Thoracic aorta (tissue), 2 donors: ENCODE data around the gene TPSB2. TPM values are rescaled to one million over a fixed set of nuclear protein-coding genes. Genes with fewer than 3 reads are reported as not detected.
"Not testable (repeated sequence)": the region's sequence is repeated elsewhere in the genome, so short reads cannot be mapped to it uniquely, and the experiment has no call there.

ENCODE experiments used
- ATAC-seq: fragments of 150-250 bp; one replicate; pipeline ENCODE4 v1.8.0; 2017; ENCODE audit warnings: low read depth; ENCODE audit not compliant: insufficient number of reproducible peaks, low FRiP score
- DNase-seq: peaks from one replicate; pipeline ENCODE4 v3.0.0-alpha.2; 2020; ENCODE audit warnings: low spot score
- H3K27ac ChIP-seq, 2 donors: fragments of 200-600 bp; sonication (generic); 1 replicate in 1 of 2; 2 replicates in 1 of 2; pipeline ENCODE4 v1.5.1; 2016; ENCODE audit warnings: mild to moderate bottlenecking in 2 of 2, moderate library complexity in 2 of 2
- H3K27me3 ChIP-seq: fragments of 200-600 bp; sonication (generic); replicated peaks from 2 replicates; pipeline ENCODE4 v1.6.0; 2016; ENCODE audit warnings: mild to moderate bottlenecking; ENCODE audit not compliant: insufficient read depth
- H3K36me3 ChIP-seq: fragments of 200-600 bp; sonication (generic); one replicate; pipeline ENCODE4 v1.5.1; 2016
- H3K4me1 ChIP-seq, 2 donors: fragments of 200-600 bp; sonication (generic); 1 replicate in 1 of 2; 2 replicates in 1 of 2; pipeline versions ENCODE4 v1.5.1 to v1.6.0; 2016; ENCODE audit warnings: low read depth in 2 of 2, mild to moderate bottlenecking in 1 of 2; ENCODE audit not compliant: control insufficient read depth in 1 of 2
- H3K4me3 ChIP-seq: fragments of 200-600 bp; sonication (generic); 2 replicates; pipeline ENCODE4 v1.5.1; 2016; ENCODE audit warnings: mild to moderate bottlenecking
- H3K9me3 ChIP-seq: fragments of 200-600 bp; sonication (generic); 2 replicates; pipeline ENCODE4 v1.5.1; 2016
- total RNA-seq, 2 donors: library from RNA; depleted of rRNA; stranded (reverse); fragments of >200 nt; gene quantifications; one replicate each; pipeline versions ENCODE4 v1.1.0 to v1.2.3, GENCODE V29; 2016
- TF ChIP-seq, protein P1 (sequence below): fragments of 200-600 bp; sonication (generic); IDR thresholded peaks from one replicate; pipeline ENCODE4 v1.5.1; 2019; ENCODE audit warnings: antibody characterized with exemption

Gene TPSB2
- total RNA-seq, 2 donors from 2014 or later, result 58.3 to 198 TPM

GRCh38 chr16:1259760-1260068, 29.7 kb upstream of the TPSB2 start:
- TF ChIP-seq, protein P1, sequence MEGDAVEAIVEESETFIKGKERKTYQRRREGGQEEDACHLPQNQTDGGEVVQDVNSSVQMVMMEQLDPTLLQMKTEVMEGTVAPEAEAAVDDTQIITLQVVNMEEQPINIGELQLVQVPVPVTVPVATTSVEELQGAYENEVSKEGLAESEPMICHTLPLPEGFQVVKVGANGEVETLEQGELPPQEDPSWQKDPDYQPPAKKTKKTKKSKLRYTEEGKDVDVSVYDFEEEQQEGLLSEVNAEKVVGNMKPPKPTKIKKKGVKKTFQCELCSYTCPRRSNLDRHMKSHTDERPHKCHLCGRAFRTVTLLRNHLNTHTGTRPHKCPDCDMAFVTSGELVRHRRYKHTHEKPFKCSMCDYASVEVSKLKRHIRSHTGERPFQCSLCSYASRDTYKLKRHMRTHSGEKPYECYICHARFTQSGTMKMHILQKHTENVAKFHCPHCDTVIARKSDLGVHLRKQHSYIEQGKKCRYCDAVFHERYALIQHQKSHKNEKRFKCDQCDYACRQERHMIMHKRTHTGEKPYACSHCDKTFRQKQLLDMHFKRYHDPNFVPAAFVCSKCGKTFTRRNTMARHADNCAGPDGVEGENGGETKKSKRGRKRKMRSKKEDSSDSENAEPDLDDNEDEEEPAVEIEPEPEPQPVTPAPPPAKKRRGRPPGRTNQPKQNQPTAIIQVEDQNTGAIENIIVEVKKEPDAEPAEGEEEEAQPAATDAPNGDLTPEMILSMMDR, result no peak
- DNase-seq, result no peak
- no peaks in the 10 kb centered on the region for H3K36me3 ChIP-seq
- no peak overlapping the region for H3K27ac ChIP-seq
- no peak for ATAC-seq
- H3K4me1 ChIP-seq, result no peaks in the 10 kb centered on the region
- H3K9me3 ChIP-seq, result no peaks in the 10 kb centered on the region
- no peak overlapping the region for H3K4me3 ChIP-seq
- no peaks in the 10 kb centered on the region for H3K27me3 ChIP-seq

DNA sequence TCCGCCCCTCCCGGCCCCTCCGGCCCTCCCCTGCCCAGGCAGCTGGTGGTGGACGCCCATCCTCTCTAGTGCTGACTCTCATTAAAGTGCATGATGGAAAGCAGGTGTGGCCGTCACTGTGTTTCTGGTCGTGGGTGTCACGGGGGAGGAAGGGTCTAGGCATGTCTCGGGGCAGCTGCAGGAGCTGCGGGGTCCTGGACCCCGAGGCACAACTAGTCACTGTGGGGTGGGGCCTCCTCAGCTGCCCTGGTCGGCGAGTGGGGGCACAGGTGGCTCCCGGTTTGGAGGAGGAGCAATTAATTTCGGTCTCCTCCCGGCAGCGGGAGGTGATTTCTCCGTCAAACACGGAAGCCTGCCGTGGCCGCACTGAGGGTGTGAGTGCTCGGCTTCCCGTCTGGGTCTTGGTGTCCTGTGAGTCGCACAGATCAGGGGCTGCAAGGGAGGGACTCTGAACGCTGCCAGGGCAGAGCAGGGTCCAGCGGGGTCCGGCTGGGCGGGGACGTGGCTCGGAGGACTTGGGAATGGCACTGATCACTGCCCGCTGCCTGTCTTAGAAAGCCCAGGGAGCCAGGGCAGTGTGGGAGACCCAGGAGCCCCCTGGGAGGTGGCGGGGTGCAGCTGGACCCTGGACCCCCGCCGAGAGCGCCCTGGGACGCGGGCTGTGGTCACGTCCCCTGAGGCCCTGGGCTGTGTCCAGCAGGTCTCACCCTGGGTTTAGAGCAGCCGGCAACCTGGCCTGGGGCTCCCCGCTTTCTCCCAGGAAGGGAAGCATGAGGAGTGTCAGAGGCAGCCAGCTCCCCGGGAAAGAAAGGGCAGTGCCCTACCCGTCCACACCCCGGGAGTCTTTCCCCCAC, 29.1 kb upstream of the TPSB2 start:
- H3K27me3 ChIP-seq, result no peaks in the 10 kb centered on the region
- H3K4me1 ChIP-seq, result no peaks in the 10 kb centered on the region
- TF ChIP-seq, protein P1, result no peak
- H3K36me3 ChIP-seq, result no peaks in the 10 kb centered on the region
- no peak for ATAC-seq
- H3K9me3 ChIP-seq, result no peaks in the 10 kb centered on the region
- H3K27ac ChIP-seq, result no peak overlapping the region
- H3K4me3 ChIP-seq, result no peak overlapping the region
- no peak for DNase-seq

- Histone ChIP-seq H3K27ac (no peak overlapping the region), H3K4me3 (no peak overlapping the region), H3K9me3 (no peaks in the 10 kb centered on the region), H3K27me3 (no peaks in the 10 kb centered on the region), H3K36me3 (no peaks in the 10 kb centered on the region), H3K4me1 (no peaks in the 10 kb centered on the region)
- TF ChIP-seq, protein P1, result no peak
- ATAC-seq (no peak), DNase-seq (no peak)
Measured at GRCh38 chr16:1258225-1258600, 28.2 kb upstream of the TPSB2 start.

DNA sequence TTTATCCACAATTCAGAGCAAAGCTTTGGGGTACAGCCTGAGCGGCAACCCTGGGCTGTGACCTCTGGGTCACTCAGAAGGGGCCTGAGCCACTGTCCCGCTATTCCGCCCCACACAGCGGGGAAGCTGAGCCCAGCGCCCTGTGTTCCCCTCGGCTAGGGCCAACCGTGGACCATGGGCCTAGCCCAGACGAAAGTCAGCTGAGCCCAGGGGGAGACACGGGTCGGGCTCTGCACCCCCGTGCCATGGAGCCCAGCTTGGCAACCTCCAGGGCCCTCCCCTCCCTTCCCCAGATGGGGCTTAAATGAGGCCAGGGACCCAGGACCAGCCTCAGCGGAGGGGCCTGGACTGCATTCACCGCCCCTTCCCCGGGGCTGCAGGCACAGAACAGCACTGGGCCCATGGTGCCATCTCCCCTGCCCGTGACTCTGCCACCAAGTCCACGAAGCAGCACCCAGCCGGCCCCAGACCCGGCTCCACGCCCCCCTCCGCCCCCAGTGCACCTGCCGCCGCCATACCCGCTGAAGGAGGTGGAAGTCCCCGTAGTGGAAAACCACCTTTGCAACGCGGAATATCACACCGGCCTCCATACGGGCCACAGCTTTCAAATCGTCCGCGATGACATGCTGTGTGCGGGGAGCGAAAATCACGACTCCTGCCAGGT, 27.7 kb upstream of the TPSB2 start:
- no peaks in the 10 kb centered on the region for H3K27me3 ChIP-seq
- DNase-seq, result no peak
- no peak overlapping the region for H3K4me3 ChIP-seq
- ATAC-seq, result no peak
- H3K4me1 ChIP-seq, result no peaks in the 10 kb centered on the region
- no peaks in the 10 kb centered on the region for H3K36me3 ChIP-seq
- TF ChIP-seq, protein P1, result no peak
- H3K27ac ChIP-seq, result no peak overlapping the region
- H3K9me3 ChIP-seq, result no peaks in the 10 kb centered on the region

GRCh38 chr16:1256874-1257322, 26.9 kb upstream of the TPSB2 start:
- H3K9me3 ChIP-seq, result no peaks in the 10 kb centered on the region
- DNase-seq (no peak), ATAC-seq (peak; percentile 24)
- H3K36me3 ChIP-seq, result no peaks in the 10 kb centered on the region
- H3K27ac ChIP-seq, result no peak overlapping the region
- TF ChIP-seq, protein P1, result no peak
- no peaks in the 10 kb centered on the region for H3K27me3 ChIP-seq
- no peaks in the 10 kb centered on the region for H3K4me1 ChIP-seq
- no peak overlapping the region for H3K4me3 ChIP-seq

GRCh38 chr16:1256296-1256873, 26.4 kb upstream of the TPSB2 start:
- ATAC-seq, DNase-seq, H3K36me3 ChIP-seq, H3K9me3 ChIP-seq, H3K27ac ChIP-seq, H3K4me3 ChIP-seq, H3K27me3 ChIP-seq, H3K4me1 ChIP-seq: not testable (repeated sequence)

DNA sequence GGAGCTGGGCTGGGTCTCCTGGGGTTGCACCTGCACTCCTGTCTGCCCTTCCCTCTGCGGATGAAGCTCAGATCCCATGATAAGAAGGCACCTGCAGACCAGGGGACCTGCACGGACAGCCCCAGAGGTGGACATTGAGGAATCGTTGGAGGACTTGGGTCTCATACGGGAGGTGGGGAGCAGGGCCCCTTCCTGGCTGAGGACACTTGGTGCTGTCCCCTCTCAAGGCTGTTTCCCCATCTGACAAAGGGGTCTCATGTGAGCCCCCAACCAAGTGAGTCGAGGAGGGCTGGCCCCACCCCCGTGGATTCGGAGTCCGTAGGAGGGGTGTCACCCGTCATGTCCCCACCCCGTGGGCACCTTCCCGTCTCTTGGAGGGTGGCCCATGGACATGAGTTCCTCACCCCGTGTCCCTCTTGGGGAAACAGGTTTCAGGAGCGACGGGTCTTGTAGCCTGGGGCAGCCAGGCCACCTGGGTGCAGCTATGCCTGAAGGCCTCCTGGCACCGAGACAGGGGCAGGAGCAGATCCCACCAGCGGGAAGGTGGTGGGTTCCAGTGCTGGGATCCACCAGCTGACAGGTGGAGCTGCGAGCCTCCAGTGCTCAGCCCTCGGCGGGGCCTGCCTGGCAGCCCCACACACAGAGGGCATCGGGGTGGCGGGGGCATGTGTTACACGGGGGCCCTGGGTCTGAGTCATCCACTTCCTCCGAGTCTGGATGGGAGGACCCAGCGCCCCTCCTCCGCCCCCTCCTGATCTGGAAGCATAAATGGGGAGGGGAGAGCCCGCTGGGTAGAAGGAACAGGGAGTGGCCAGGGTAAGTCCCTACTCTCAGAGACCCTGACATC, 25.5 kb upstream of the TPSB2 start, which contains the start of gene TPSD1:
Gene TPSD1, plus strand, starts transcription at position 794 of the 847 bp plus-strand sequence. CDS start 212 bp downstream, outside the sequence.
- not testable (repeated sequence) for H3K27me3 ChIP-seq, H3K4me1 ChIP-seq

More for the DNA sequence above, 25.5 kb upstream of the TPSB2 start, which contains the start of gene TPSD1:
- not testable (repeated sequence) for H3K27ac ChIP-seq, DNase-seq, H3K36me3 ChIP-seq, ATAC-seq, H3K4me3 ChIP-seq, H3K9me3 ChIP-seq
